ENCODE measurements around the gene CCDC50. TPM values are rescaled to one million over a fixed set of nuclear protein-coding genes. Genes with fewer than 3 reads are reported as not detected.
A peak's percentile ranks its signal among the peaks of the same experiment; 100 is the strongest.

The CCDC50 gene
- total and polyA plus RNA-seq, 2 experiments from 2014 or later = 31.6 to 49.6 TPM

DNA sequence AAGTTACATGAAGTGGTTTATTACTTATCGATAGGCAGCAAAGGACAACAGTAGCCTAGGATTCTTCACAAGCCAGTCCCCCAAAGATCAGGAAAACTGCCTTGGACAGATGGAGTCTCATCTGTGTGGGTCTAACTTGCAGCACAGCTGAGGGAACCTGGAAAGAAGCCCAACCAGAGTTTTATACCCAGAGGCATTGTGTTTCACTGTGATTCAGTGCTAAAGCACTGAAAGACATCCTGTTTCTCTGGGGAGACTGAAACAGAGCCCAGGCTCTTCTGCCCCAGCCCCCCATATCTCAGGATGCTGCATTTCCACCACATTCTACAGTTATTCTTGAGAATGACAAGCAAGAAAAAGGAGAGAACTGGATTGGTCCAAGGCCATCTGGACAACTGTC, 83.6 kb downstream of the CCDC50 start:
- H4K20me1 ChIP-seq (ENCODE audit: insufficient read depth, poor library complexity, severe bottlenecking) = no peaks in the 10 kb centered on the region
- no peaks in the 10 kb centered on the region for H3K79me2 ChIP-seq
- H3K36me3 ChIP-seq (replicated peaks; ENCODE audit: insufficient read depth, low read depth) = no peaks in the 10 kb centered on the region
- H3K27ac ChIP-seq = no peak overlapping the region
- no peaks in the 10 kb centered on the region for H3K27me3 ChIP-seq
- 89% methylated on average over 1 of the region's 1 CpG for WGBS (ENCODE audit: low lambda C conversion rate, missing lambda C conversion rate)
- H2AFZ ChIP-seq = no peak overlapping the region
- no peaks in the 10 kb centered on the region for H3K9me2 ChIP-seq (replicated peaks; ENCODE audit: insufficient read depth)
- no peaks in the 10 kb centered on the region for H3K4me1 ChIP-seq (ENCODE audit: insufficient read depth)
- peak; percentile 12 for DNase-seq (ENCODE audit: low spot score)
- TF ChIP-seq EZH2 (IDR thresholded peaks at IDR 0.05; ENCODE audit: borderline replicate concordance) (no peak), EZH2phosphoT487 (IDR thresholded peaks at IDR 0.05; ENCODE audit: low read depth, severe bottlenecking, unreplicated experiment) (no peak)
- TF ChIP-seq, protein P1, sequence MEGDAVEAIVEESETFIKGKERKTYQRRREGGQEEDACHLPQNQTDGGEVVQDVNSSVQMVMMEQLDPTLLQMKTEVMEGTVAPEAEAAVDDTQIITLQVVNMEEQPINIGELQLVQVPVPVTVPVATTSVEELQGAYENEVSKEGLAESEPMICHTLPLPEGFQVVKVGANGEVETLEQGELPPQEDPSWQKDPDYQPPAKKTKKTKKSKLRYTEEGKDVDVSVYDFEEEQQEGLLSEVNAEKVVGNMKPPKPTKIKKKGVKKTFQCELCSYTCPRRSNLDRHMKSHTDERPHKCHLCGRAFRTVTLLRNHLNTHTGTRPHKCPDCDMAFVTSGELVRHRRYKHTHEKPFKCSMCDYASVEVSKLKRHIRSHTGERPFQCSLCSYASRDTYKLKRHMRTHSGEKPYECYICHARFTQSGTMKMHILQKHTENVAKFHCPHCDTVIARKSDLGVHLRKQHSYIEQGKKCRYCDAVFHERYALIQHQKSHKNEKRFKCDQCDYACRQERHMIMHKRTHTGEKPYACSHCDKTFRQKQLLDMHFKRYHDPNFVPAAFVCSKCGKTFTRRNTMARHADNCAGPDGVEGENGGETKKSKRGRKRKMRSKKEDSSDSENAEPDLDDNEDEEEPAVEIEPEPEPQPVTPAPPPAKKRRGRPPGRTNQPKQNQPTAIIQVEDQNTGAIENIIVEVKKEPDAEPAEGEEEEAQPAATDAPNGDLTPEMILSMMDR (IDR thresholded peaks at IDR 0.05; ENCODE audit: poor library complexity) = no peak
- H3K4me2 ChIP-seq = no peak overlapping the region
- H3K9me3 ChIP-seq (ENCODE audit: low read depth) = peaks cover 3% of the 10 kb centered on the region
- no peak overlapping the region for H3K4me3 ChIP-seq

DNA sequence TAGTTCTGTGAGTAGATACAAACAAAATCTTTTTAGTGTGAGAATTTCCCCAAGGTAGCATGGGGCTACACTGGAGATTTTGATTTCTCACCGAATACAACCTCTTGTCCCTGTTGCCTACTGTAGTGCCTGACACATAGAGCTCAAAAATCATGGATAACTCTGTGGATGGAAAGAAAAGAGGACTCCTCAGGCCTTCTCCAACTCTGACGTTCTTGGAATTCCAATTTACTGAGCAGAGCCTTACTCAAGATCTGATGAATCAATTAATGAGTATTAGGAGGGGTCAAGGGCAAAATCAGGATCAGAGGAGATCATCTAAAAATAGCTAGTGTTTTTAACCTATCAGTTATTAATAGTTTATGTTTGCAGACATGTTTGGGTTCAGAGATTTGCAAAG, 85.1 kb downstream of the CCDC50 start:
- Histone ChIP-seq H3K79me2 (no peaks in the 10 kb centered on the region), H4K20me1 (ENCODE audit: insufficient read depth, poor library complexity, severe bottlenecking) (no peaks in the 10 kb centered on the region), H3K4me2 (no peak overlapping the region), H3K9me2 (replicated peaks; ENCODE audit: insufficient read depth) (no peaks in the 10 kb centered on the region), H2AFZ (no peak overlapping the region), H3K27me3 (no peaks in the 10 kb centered on the region), H3K36me3 (replicated peaks; ENCODE audit: insufficient read depth, low read depth) (no peaks in the 10 kb centered on the region), H3K4me1 (ENCODE audit: insufficient read depth) (no peaks in the 10 kb centered on the region), H3K4me3 (no peak overlapping the region), H3K9me3 (ENCODE audit: low read depth) (peaks cover 3% of the 10 kb centered on the region), H3K27ac (no peak overlapping the region)
- 35% methylated on average over 2 of the region's 2 CpGs for WGBS (ENCODE audit: low lambda C conversion rate, missing lambda C conversion rate)
- DNase-seq (ENCODE audit: low spot score) = no peak
- TF ChIP-seq EZH2phosphoT487 (IDR thresholded peaks at IDR 0.05; ENCODE audit: low read depth, severe bottlenecking, unreplicated experiment) (no peak), EZH2 (IDR thresholded peaks at IDR 0.05; ENCODE audit: borderline replicate concordance) (no peak)
- TF ChIP-seq, protein P1 (IDR thresholded peaks at IDR 0.05; ENCODE audit: poor library complexity) = no peak

DNA sequence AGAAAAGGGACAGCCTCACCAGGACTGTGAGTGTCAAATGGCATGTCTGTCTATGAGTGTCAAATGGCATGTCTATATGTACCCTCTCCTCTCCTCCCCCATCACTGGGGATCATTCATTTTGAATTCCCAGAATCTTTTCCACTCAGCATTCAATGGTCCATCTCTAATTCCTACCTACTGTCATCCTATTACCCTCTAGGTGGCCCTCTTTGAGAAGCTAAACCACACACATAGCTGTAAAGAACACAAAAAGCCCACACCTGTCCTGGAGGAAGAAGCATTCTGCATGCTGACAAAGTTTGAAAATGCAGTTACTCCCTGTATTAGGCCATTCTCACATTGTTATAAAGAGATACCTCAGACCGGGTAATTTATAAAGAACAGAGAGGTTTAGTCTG, 85.5 kb downstream of the CCDC50 start:
- no peaks in the 10 kb centered on the region for H4K20me1 ChIP-seq (ENCODE audit: insufficient read depth, poor library complexity, severe bottlenecking)
- no peak overlapping the region for H3K4me2 ChIP-seq
- H3K36me3 ChIP-seq (replicated peaks; ENCODE audit: insufficient read depth, low read depth) = no peaks in the 10 kb centered on the region
- H3K9me2 ChIP-seq (replicated peaks; ENCODE audit: insufficient read depth) = no peaks in the 10 kb centered on the region
- peaks cover 3% of the 10 kb centered on the region for H3K9me3 ChIP-seq (ENCODE audit: low read depth)
- H3K79me2 ChIP-seq = no peaks in the 10 kb centered on the region
- DNase-seq (ENCODE audit: low spot score) = no peak
- no peak overlapping the region for H3K4me3 ChIP-seq
- H3K27me3 ChIP-seq = no peaks in the 10 kb centered on the region
- no peaks in the 10 kb centered on the region for H3K4me1 ChIP-seq (ENCODE audit: insufficient read depth)
- WGBS (ENCODE audit: low lambda C conversion rate, missing lambda C conversion rate) = 96% methylated on average over 1 of the region's 1 CpG
- H2AFZ ChIP-seq = no peak overlapping the region
- TF ChIP-seq, protein P1 (IDR thresholded peaks at IDR 0.05; ENCODE audit: poor library complexity) = no peak
- TF ChIP-seq EZH2 (IDR thresholded peaks at IDR 0.05; ENCODE audit: borderline replicate concordance) (no peak), EZH2phosphoT487 (IDR thresholded peaks at IDR 0.05; ENCODE audit: low read depth, severe bottlenecking, unreplicated experiment) (no peak)
- H3K27ac ChIP-seq = no peak overlapping the region

DNA sequence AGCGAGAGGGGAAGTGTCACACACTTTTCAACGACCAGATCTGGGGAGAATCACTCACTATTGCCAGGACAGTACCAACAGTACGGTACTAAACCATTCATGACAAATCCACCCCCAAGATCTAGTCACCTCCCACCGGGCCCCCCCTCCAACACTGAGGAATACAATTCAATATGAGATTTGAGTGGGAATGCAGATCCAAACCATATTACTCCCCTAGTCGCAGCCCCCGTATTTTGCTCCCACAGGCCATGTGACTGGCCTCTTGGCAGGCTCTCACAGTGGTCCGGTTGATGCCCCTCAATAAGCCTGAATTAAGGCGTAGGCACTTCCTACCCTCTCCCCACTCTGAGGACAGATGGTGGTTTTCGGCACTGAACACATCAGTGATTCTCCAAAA, 86.4 kb downstream of the CCDC50 start:
- TF ChIP-seq EZH2phosphoT487 (IDR thresholded peaks at IDR 0.05; ENCODE audit: low read depth, severe bottlenecking, unreplicated experiment) (no peak), EZH2 (IDR thresholded peaks at IDR 0.05; ENCODE audit: borderline replicate concordance) (no peak)
- TF ChIP-seq, protein P1 (IDR thresholded peaks at IDR 0.05; ENCODE audit: poor library complexity) = no peak
- no peak overlapping the region for H3K4me3 ChIP-seq
- H3K27ac ChIP-seq = no peak overlapping the region
- peaks cover under 1% of the 10 kb centered on the region for H3K9me3 ChIP-seq (ENCODE audit: low read depth)
- H3K4me1 ChIP-seq (ENCODE audit: insufficient read depth) = no peaks in the 10 kb centered on the region
- 93% methylated on average over 9 of the region's 9 CpGs for WGBS (ENCODE audit: low lambda C conversion rate, missing lambda C conversion rate)
- H4K20me1 ChIP-seq (ENCODE audit: insufficient read depth, poor library complexity, severe bottlenecking) = no peaks in the 10 kb centered on the region
- no peak overlapping the region for H3K4me2 ChIP-seq
- no peaks in the 10 kb centered on the region for H3K27me3 ChIP-seq
- H3K9me2 ChIP-seq (replicated peaks; ENCODE audit: insufficient read depth) = no peaks in the 10 kb centered on the region
- no peaks in the 10 kb centered on the region for H3K79me2 ChIP-seq
- no peak for DNase-seq (ENCODE audit: low spot score)
- no peak overlapping the region for H2AFZ ChIP-seq
- H3K36me3 ChIP-seq (replicated peaks; ENCODE audit: insufficient read depth, low read depth) = no peaks in the 10 kb centered on the region

Measured in hepatocyte (in vitro differentiated cells).